GM21367 (cell line): ENCODE data around the gene PPP3CA.
"Not testable (repeated sequence)": the region's sequence is repeated elsewhere in the genome, so short reads cannot be mapped to it uniquely, and the experiment has no call there.

ENCODE experiments used
- ATAC-seq: cut with Tn5 transposase; IDR thresholded peaks from one replicate; pipeline ENCODE4 v1.9.1; 2021; ENCODE audit not compliant: unreplicated experiment

Gene PPP3CA

DNA sequence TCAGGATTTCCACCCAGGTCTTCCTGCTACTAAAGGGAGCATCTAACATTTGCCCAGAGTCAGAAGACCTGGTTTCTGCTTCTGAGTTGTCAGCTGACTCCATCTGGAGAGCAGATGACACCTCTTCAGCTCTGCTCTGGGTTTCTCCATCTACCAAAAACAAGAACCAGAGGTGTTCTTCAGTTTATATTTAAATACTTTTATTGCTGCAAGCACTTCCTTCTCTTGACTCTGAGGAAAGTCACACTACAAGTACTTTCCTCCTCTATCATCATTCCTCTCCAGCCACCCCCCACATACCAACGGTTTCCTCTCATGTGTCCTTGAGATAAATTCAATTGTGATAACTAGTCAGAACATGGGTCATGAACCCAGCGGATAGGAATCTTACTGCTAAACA is 88.4 kb downstream of the PPP3CA start:
- peak; percentile 44 for ATAC-seq

DNA sequence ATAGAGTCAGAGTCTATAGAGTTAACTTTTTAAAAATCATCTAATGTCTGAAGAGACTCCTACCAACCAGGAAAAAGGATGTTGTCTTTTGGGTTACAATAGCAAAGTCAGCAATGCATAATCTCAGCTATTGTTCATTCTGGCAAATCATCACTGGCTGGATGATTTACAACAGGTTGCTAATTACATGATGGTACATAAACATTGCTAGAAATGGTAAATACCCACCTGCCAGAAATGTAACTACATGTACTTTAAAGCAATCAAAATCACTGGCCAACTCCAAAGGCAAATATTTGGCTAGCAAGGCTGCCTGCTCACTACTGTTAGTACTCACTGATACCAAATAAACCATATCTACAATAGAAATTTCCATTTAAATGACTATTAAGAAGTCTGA is 91.1 kb downstream of the PPP3CA start:
- no peak for ATAC-seq

DNA sequence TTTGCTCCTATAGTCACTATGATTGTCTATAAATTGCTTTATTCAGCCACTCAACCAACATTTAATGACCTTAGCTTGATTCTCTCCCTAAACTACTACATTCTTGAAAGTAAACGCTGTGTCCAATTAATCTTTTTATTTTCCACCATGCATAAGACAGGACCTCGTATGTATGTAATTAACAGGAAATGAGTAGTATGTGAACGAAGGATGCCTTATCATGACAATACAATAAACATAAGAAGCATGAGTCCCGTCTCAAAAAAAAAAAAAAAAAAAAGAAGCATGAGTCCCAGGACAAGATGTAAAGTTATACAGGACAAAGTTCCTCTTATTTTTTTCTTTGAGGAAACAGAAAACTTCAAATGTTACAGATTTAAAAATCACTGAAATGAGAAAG is 92.5 kb downstream of the PPP3CA start:
- ATAC-seq = no peak

DNA sequence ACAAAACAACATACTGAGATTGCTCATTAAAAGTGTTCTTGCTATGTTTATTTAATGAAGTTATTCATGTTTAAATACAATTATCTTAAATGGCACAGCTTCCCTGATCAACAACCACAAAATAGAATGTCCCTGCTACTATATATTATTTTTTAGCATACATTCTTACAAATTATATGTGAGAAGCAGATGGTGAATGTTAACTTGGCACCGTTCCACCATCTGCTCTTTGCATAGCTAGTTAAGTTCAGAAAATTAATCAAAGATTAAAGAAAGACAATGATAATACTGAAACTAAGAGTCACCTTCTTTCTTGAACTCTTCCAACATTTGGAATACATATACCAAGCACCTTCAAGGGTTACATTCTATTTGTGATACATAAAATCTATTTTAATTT is 94.2 kb downstream of the PPP3CA start:
- ATAC-seq = no peak

DNA sequence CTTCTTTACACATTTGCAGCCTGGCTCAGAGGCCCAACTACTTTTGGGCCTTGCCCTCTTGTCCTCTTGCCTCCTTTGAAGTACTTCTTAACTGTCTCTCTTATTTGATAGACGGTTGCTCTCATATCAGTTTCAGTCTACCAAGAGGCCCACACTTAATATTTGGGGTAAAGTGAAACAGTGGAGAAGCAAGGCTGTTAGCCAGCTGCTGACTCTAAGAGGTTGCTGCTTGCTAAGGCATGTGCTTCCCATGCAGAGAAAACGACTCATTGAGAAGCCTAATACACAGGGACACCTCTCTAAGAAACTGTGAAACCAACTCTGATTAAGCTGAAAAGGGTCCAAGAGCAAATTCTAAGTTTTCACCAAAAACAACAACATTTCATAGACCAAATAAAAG is 94.6 kb downstream of the PPP3CA start:
- no peak for ATAC-seq

DNA sequence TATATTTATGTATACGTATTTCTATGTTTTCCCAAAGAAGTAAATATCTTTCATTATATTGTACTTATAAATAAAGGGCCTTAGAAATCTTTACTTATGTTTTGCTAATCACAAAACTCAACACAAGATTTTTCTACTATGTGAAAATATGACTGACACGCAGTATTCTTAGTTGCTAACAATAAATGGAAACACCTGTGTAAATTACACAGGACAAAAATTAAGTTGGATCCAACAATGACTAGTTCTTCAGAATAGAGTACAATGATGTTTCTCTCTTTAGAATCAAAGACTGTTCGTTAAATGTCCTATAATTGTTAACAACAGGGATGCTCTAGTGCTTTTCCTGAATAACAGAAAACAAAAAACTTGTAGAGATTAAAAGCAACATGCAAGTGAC is 96.1 kb downstream of the PPP3CA start:
- ATAC-seq = no peak

DNA sequence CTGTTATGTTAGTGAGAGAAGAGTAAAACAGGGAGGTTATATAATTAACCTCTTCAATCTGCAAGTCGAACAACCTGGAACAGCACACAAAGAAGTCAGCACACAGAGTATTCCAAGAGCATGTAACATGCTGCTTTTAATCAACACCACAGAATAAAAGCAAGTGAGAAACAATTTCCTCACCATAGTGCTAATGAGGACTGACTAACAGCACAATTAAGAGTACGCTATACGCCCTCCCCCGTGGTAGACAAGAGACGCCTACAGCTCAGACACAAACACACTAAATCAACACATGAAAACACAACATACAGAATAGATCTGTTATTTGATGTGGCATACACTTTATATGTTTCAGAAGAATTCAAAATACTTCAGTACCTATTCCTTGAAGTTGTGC is 103.0 kb downstream of the PPP3CA start:
- no peak for ATAC-seq

DNA sequence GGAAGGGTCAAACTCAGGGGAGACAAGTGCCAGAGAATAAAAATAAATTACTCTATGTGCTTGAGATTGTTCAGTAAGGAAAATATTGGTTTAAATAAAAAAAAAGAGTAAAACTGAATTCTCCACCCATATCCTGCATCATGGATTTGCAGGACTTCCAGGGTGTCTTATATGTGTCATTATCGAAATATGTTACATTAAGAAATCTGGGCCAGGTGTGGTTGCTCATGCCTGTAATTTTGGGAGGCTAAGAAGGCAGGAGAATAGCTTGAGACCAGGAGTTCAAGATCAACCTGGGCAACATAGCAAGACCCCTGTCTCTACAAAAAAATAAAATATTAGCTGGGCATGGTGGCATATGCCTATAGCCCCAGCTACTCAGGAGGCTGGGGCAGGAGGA is 104.9 kb downstream of the PPP3CA start:
- no peak for ATAC-seq

DNA sequence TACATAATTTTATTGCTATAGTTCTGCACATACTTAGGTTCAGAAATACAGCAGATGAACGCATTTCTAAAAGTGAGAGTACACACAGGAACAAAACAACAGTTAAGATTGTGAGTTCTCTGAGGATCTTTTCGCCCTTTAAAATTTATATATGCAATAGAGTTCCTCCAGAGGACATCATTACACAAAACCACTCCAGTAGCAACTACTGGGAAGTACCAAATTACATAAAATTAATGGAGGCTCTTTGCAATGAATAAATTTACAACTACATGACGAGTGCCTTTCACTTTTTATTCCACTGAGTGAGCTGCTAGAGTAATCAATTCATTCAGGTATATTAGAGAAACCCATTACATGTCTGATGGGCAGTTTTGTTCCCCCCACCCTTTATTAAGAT is 107.2 kb downstream of the PPP3CA start:
- no peak for ATAC-seq

DNA sequence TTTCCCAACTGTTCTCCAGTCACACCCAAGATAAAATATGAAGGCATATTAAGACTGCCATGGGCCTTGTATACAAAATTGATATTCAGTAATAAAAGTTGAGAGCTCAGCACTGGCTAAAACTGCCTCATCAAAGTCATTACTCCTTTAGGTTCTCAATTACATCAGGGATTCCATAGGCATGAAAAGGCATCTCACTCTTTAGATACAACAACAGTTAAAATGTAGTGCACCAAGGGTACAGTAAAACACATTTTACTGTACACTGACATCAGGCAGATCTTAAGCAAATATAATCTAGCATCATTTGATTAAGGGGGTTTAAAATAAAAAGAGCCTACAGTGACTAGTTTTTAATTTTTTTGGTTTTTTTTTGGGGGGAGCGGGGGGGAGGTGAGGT is 107.7 kb downstream of the PPP3CA start:
- no peak for ATAC-seq

DNA sequence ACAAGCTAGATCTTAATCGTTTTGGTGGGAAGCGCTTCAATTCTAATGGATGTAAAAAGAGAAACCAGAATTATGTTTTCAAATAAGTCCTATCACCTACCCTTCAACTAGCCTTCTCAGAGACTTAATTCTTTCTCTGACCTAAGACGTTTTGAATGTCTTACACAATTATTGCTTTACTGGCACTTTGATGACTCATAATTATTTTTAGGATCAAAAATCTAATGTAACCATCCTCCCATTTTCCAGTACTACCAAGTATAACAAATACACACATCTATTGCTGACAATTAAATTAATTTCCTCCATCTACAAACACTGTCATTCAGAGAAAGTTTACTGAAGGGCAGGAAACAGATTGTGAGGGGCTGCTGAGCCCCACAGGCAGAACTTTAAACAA is 108.6 kb downstream of the PPP3CA start:
- no peak for ATAC-seq

DNA sequence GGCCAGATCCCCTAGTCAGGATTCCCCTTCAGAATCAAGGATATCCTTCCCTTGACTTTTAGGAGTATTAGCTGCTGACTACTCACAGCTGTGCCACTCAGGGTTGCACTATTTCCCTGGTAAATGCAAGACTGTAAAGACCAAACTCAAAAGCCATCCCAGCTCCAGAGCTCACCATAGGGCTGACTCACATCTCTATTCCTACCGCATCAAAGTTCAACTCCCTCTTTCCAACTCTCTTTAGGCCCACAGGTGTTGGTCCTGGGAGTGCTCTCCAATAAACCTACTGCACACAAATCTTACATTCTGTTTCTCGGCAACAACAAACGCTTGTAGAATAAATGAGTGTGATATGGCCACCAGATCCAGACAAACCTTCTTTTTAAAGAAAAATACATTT is 109.6 kb downstream of the PPP3CA start:
- ATAC-seq = no peak

DNA sequence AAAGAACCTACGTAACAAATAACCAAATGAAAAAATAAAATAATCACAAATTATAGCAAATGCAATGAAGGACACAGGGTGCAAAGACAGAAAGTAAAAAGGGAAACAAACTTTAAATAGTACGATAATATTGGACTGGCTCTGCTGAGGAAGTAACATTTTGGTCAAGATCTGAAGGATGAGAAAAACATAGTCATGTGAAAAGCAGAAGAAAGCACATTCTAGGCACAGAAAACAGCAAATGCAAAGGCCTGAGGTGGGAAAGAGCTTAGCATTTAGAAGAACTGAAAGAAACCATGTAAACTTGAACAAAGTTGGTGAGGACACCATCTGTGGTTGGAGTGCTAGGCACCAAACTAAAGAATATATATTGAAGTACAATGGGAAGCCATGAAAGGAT is 111.2 kb downstream of the PPP3CA start:
- ATAC-seq = no peak

DNA sequence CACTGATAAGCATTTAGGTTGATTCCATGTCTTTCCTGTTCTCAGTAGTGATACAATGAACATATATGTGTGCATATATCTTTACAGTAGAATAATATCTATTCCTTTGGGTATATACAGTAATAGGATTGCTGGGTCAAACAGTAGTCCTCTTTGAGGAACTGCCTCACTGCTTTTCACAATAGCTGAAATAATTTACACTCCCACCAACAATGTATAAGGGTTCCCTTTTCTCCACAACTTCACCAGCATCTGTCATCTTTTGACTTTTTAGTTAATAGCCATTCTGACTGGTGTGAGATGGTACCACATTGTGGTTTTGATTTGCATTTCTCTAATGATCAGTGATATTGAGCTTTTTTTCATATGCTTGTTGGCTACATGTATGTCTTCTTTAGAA is 113.2 kb downstream of the PPP3CA start:
- not testable (repeated sequence) for ATAC-seq

DNA sequence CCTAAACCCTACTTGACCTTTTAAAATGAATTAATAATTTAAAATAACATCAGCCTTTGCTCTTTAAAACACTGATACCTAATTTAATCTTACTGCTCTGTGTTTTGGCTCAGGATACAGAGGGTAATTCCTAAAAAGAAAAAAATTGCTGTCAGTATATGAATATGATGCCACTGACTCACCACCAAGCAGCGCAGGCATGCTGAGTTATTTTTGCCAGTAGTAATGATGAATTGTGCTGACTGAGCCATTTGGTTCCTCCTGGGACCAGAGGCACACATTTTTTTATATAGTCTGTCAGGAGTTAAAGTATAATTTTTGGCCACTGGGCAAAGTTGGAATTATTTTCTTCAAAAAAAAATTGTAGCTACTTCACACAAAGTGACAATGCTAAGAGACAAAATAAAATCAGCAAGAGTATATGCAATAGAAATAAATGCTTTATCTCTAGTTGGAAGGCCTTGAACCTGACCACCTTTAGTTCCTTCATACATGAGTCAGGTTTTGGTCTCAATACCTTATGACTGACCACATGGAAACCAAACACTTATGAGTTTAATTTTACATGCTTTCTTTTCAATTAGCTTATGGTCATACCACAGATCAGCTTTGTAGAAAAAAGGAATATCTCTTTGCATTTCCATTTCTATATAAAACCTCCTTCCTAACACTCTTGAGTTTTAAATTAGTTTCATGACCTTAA is 115.1 kb downstream of the PPP3CA start:
- no peak for ATAC-seq

DNA sequence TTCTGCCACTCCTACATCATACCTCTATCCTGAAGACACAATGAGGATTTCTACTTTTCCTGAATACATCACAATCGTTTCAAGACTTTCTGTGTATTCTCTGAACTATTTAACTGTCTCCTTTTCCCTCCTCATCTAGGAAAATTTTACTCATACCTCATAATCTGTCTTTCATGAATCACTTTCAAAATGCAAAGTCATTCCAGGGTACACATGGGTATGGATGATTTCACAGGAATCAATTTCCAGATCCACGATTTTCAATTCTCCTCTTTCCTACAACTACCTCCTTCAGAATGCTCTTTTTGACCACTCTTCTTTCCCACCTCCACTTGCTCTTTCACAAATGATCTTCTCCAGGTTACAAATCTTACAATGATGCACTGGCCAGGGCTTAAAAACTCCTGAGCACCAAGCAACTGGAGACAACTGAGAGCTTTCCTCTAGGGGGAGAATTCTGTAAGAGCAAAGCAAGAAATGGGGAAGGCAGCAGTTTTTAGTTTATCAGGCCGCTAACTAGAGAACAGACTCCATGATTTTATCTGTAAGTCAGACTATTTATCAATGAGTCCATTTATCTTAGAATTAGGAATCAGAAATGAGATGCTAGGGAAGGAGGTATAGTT is 116.4 kb downstream of the PPP3CA start:
- ATAC-seq = no peak

DNA sequence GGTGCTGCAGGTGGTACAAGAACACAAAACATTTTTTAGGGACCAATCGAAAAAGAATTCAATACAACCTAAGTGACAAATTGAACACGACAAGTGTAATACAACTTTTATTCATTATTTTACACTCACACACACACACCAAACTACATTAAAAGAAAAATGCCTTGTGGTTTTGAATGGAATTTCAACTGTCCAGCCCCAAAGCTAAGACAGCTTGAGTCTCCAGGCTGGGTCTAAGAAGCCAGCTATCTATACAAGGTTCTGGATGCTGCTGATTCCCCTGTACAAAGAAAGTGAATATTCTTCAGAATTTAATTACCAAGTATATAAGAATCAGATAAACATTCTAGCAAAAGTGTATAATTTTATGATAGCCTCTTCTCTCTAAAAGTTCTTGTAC is 118.2 kb downstream of the PPP3CA start:
- ATAC-seq = no peak

DNA sequence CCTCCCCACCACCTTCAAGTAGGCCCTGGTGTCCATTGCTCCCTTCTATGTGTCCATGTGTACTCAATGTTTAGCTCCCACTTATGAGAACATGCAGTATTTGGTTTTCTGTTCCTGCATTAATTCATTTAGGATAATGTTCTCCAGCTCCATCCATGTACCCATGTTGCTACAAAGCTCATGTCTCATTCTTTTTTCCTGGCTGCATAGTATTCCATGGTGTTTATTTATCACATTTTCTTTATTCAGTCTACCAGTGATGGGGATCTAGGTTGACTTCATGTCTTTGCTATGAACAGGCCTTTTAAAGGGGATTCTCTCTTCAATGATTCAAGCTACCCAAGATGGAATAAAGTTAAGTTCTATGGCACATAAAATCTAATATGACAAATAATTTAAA is 119.6 kb downstream of the PPP3CA start:
- ATAC-seq = no peak

DNA sequence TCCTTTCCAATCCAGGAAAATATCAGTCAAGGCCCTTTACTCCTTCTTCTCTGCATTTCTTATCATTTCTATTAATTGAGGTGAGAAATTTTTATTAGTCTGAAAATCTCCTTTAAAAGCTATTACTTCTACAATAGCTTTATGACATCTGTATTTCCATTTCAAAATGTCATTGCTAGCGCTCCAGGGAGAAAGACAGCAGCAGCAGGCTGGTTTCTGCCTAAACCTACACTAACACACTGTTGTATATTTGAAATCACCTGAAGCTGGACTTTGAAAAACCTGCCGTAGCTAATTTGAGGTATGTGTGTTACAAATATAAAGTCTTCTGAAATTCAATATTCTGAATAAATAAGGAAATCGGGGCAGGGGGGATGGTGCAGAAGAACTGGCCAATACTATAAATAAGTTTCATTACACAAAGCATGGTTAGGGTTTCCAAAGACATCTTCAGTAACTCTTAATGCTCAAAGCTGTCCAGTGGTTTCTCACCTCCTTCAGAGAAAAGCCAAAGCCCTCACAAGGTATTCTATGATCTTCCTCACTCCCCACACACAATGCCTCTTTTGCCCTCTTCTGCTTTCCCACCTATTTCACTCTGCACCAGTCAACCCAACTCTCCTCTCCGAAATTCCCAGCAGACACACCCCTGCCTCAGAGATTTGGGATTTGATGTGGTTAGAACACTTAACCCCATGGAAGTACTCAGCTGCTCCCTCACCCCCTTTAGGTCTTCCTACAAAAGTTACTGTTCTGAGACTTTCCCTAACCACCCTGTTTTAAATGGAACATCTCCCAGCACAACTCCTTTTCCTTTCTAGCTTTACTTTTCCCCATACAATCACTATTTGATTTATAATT is 122.7 kb downstream of the PPP3CA start:
- no peak for ATAC-seq

DNA sequence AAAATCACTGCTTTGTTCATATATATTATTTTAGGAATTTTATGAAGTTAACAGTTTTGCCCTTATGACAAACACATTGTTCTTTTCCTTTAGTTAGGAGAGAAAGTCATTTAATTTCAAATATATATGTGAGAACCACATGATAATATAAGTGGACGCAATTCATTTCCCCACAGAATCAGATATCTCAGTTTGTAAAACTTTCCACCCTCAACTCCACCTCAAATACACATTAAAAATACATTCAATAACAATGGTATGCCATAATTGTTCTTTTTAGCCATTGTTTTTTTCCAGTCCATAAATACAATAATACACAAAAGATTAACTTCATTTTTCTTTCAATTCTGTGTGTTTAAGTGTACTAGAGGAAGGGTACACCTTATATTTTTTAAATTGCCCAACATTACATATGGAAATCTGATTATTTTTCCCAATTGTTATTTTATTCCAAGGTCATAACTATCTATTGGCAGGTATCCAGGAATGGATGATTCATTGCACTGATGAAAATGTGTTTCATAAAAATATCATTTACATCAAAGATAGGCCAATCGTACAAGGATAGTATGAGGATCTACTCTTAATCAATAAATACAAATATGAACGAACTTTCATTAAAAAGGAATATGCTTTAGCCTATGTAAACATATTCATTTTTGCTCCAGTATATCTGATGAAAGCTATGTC is 125.0 kb downstream of the PPP3CA start:
- no peak for ATAC-seq

DNA sequence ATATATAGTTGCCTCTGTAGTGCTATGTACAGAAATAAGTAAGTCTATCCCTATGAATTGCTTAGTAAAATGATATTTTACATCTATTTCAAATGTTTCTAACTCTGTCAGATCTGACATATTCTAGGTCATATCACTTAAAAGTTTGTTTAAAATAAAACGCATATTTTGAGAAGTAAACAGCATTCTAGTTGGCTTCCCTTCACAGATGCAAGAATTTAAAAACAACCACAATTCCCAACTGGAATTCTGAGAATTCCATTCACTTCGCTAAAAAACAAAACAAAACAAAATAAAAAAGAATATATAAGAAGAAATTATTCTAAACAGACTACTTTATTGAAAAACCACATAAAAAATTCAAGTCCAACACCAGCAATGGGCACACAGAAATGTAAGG is 126.0 kb downstream of the PPP3CA start:
- no peak for ATAC-seq

DNA sequence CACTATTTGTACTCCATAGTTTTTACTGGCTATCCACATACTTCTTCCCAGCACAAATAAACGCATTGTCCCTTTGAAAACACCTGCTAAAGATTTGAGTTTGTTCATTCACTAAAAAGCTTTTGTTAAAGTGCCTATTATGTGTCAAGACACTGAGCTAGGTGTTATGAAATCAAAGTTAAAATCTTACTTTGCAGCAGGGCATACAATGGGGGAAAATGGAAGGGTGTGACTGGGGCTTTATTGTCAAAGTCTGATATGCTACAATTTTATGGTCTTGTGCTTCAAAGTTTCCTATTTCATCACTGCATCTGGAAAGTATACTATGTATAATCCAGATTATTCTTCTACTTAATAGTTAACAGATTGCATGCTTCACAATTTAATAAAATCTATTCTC is 128.4 kb downstream of the PPP3CA start:
- ATAC-seq = no peak
